GM06990 (cell line): Measurements from ENCODE around the gene CCDC92.
"Not testable (repeated sequence)": the region's sequence is repeated elsewhere in the genome, so short reads cannot be mapped to it uniquely, and the experiment has no call there.

ENCODE experiments used
- DNase-seq: peaks from one replicate; pipeline ENCODE4 v3.0.0-alpha.2; 2011; ENCODE audit not compliant: insufficient read length; ENCODE audit errors: extremely low read depth
- H3K27me3 ChIP-seq: replicated peaks from 2 replicates; pipeline ENCODE4 v1.6.0; 2011; ENCODE audit warnings: low read length; ENCODE audit not compliant: control insufficient read depth, insufficient read depth
- H3K36me3 ChIP-seq: 2 replicates; pipeline ENCODE4 v1.5.1; 2011; ENCODE audit warnings: low read length; ENCODE audit not compliant: control insufficient read depth, insufficient read depth
- H3K4me3 ChIP-seq: replicated peaks from 2 replicates; pipeline ENCODE4 v1.5.1; 2011; ENCODE audit warnings: low read depth, mild to moderate bottlenecking, control low read depth, low read length
- TF ChIP-seq, protein P1 (sequence below): IDR thresholded peaks from 2 replicates; pipeline ENCODE4 v1.5.1; 2011; ENCODE audit warnings: low read length, control low read depth, mild to moderate bottlenecking, inconsistent platforms; ENCODE audit not compliant: insufficient read depth, poor library complexity, severe bottlenecking

The CCDC92 gene

DNA sequence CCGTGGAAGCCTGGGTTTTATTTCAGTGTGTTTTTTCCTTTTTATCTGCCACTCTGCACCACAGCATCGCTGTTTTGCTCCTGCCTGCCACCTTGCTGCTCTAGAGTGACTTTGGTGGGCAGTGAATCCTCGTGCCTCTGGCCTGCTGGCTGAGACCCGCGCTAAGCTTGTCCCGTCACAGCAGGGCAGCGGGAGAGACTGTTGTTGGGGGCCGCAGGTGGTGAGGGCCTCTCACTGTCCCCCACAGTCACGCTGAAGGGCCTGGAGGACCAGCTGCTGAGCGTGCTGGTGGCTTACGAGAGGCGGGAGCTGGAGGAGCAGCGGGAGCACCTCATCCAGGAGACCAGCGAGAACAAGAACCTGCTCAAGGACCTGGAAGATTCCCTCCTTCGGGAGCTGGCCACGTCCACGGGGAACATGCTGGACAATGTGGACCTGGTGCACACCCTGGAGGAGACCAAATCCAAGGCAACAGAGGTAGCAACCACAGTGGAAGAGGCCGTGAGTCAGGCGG is 55.2 kb downstream of the CCDC92 start:
- H3K4me3 ChIP-seq, result no peak overlapping the region
- no peaks in the 10 kb centered on the region for H3K36me3 ChIP-seq
- DNase-seq, result no peak
- H3K27me3 ChIP-seq, result no peaks in the 10 kb centered on the region; the same call in 1 of the 2 replicates
- TF ChIP-seq, protein P1, sequence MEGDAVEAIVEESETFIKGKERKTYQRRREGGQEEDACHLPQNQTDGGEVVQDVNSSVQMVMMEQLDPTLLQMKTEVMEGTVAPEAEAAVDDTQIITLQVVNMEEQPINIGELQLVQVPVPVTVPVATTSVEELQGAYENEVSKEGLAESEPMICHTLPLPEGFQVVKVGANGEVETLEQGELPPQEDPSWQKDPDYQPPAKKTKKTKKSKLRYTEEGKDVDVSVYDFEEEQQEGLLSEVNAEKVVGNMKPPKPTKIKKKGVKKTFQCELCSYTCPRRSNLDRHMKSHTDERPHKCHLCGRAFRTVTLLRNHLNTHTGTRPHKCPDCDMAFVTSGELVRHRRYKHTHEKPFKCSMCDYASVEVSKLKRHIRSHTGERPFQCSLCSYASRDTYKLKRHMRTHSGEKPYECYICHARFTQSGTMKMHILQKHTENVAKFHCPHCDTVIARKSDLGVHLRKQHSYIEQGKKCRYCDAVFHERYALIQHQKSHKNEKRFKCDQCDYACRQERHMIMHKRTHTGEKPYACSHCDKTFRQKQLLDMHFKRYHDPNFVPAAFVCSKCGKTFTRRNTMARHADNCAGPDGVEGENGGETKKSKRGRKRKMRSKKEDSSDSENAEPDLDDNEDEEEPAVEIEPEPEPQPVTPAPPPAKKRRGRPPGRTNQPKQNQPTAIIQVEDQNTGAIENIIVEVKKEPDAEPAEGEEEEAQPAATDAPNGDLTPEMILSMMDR, result no peak

DNA sequence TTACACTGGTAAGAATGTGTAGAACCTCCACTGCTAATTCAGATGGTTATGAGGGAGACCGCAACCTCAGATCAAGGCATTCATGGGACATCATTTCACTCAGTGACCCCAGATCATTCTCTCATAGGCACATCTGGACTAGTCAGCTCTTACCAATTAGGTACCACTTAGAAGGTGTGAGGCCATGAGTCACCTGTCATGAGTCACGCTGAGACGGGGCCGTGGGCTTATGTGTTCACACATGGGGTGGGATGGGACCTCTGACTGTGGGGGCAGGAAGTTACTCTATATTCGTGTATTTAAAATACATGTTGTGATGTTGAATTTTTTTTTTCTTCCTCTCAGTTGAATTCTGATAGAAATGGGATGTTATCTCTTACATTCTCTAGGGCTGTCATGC is 55.9 kb downstream of the CCDC92 start:
- DNase-seq, result no peak
- TF ChIP-seq, protein P1, result no peak
- Histone ChIP-seq H3K27me3 (no peaks in the 10 kb centered on the region; the same call in 1 of the 2 replicates), H3K4me3 (no peak overlapping the region), H3K36me3 (no peaks in the 10 kb centered on the region)

GRCh38 chr12:123914726-123915333 is 57.8 kb downstream of the CCDC92 start:
- no peaks in the 10 kb centered on the region; the same call in 1 of the 2 replicates for H3K27me3 ChIP-seq
- H3K36me3 ChIP-seq, result no peaks in the 10 kb centered on the region
- TF ChIP-seq, protein P1, result no peak
- no peak for DNase-seq
- H3K4me3 ChIP-seq, result no peak overlapping the region

- Histone ChIP-seq H3K27me3 (no peaks in the 10 kb centered on the region; the same call in 1 of the 2 replicates), H3K36me3 (no peaks in the 10 kb centered on the region), H3K4me3 (no peak overlapping the region)
- TF ChIP-seq, protein P1, result no peak
- no peak for DNase-seq
Measured at GRCh38 chr12:123912415-123913380, 59.9 kb downstream of the CCDC92 start.

DNA sequence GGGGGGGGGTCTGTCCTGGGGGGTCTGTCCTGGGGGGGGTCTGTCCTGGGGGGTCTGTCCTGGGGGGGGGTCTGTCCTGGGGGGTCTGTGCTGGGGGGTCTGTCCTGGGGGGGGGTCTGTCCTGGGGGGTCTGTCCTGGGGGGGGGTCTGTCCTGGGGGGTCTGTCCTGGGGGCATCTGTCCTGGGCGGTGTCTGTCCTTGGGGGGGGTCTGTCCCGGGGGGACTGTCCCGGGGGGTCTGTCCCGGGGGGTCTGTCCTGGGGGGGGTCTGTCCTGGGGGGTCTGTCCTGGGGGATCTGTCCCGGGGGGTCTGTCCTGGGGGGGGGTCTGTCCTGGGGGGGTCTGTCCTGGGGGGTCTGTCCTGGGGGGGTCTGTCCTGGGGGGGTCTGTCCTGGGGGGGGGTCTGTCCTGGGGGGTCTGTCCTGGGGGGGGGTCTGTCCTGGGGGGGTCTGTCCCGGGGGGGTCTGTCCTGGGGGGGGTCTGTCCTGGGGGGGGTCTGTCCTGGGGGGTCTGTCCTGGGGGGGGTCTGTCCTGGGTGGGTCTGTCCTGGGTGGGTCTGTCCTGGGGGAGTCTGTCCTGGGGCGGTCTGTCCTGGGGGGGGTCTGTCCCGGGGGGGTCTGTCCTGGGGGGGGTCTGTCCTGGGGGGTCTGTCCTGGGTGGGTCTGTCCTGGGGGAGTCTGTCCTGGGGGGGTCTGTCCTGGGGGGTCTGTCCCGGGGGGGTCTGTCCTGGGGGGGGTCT is 60.8 kb downstream of the CCDC92 start:
- H3K27me3 ChIP-seq, H3K36me3 ChIP-seq, DNase-seq, H3K4me3 ChIP-seq: not testable (repeated sequence)
